ENCODE measurements around the gene FLAD1. TPM values are rescaled to one million over a fixed set of nuclear protein-coding genes. Genes with fewer than 3 reads are reported as not detected.

The FLAD1 gene
- total RNA-seq, 1 donor from 2014 or later, result 69.0 TPM

GRCh38 chr1:155006601-155007101 is 23.5 kb downstream of the FLAD1 start:
- POLR2A ChIA-PET, result interaction anchor here (0.6 to 2.4 kb wide), 8 partner anchors 9 to 70 kb away, joined by 3 to 17 read pairs (median 6); partner anchors contain the start of genes CKS1B, FLAD1 and PMVK

GRCh38 chr1:155007251-155007828 is 24.2 kb downstream of the FLAD1 start:
- CTCF ChIA-PET, result interaction anchor here (1.1 to 1.9 kb wide), 2 partner anchors 10 to 14 kb away, joined by 3 to 11 read pairs; partner anchors contain the start of gene LENEP

More at GRCh38 chr1:155006601-155007101, 23.5 kb downstream of the FLAD1 start:
- CTCF ChIA-PET, result interaction anchor here (0.6 to 1.9 kb wide), 4 partner anchors 10 to 62 kb away, joined by 3 to 11 read pairs (median 3); partner anchors contain the start of gene LENEP
- DNase-seq, result no peak
- H3K27me3 Mint-ChIP-seq, result no peaks in the 10 kb centered on the region
- peak; percentile 29 for ATAC-seq (ENCODE audit: low read depth)
- peaks cover 78% of the 10 kb centered on the region for H3K4me1 Mint-ChIP-seq
- no peaks in the 10 kb centered on the region for H3K9me3 Mint-ChIP-seq
- intact Hi-C loops (cut with micrococcal nuclease), result loop anchor here (1.0 kb wide), 1 partner anchor 11 kb away; no protein-coding TSS in a partner anchor
- H3K27ac Mint-ChIP-seq, result peak overlapping the region; percentile 88
- H3K4me3 Mint-ChIP-seq, result peak overlapping the region; percentile 75
- no peak for TF ChIP-seq CTCF (IDR thresholded peaks at IDR 0.05)
- peaks cover 14% of the 10 kb centered on the region for H3K36me3 Mint-ChIP-seq (ENCODE audit: low read depth)

GRCh38 chr1:155008015-155008941 is 25.1 kb downstream of the FLAD1 start:
- TF ChIP-seq CTCF (IDR thresholded peaks at IDR 0.05), result no peak
- ChIA-PET CTCF (interaction anchor here (1.1 kb wide), 1 partner anchor 15 kb away, joined by 3 read pairs; the partner anchor contains the start of gene LENEP), POLR2A (interaction anchor here (1.1 to 2.4 kb wide), 3 partner anchors 9 to 72 kb away, joined by 3 to 17 read pairs (median 5); partner anchors contain the start of genes CKS1B and PMVK)
- no peaks in the 10 kb centered on the region for H3K9me3 Mint-ChIP-seq
- intact Hi-C loops (cut with micrococcal nuclease), result no loop called here
- ATAC-seq (ENCODE audit: low read depth) (no peak), DNase-seq (no peak)
- H3K27me3 Mint-ChIP-seq, result no peaks in the 10 kb centered on the region
- H3K27ac Mint-ChIP-seq, result no peak overlapping the region
- H3K4me1 Mint-ChIP-seq, result peaks cover 93% of the 10 kb centered on the region
- H3K36me3 Mint-ChIP-seq (ENCODE audit: low read depth), result peaks cover 8% of the 10 kb centered on the region
- no peak overlapping the region for H3K4me3 Mint-ChIP-seq

More at GRCh38 chr1:155007251-155007828, 24.2 kb downstream of the FLAD1 start:
- Mint-ChIP-seq H3K27me3 (no peaks in the 10 kb centered on the region), H3K9me3 (no peaks in the 10 kb centered on the region), H3K4me1 (peaks cover 84% of the 10 kb centered on the region), H3K4me3 (no peak overlapping the region), H3K27ac (no peak overlapping the region), H3K36me3 (ENCODE audit: low read depth) (peaks cover 11% of the 10 kb centered on the region)
- intact Hi-C loops (cut with micrococcal nuclease), result no loop called here
- ATAC-seq (ENCODE audit: low read depth) (no peak), DNase-seq (no peak)
- no peak for TF ChIP-seq CTCF (IDR thresholded peaks at IDR 0.05)
- POLR2A ChIA-PET, result interaction anchor here (0.6 to 2.4 kb wide), 9 partner anchors 8 to 71 kb away, joined by 3 to 17 read pairs (median 5); partner anchors contain the start of genes CKS1B, FLAD1 and PMVK

GRCh38 chr1:155009221-155009711 is 26.1 kb downstream of the FLAD1 start:
- DNase-seq (no peak), ATAC-seq (ENCODE audit: low read depth) (no peak)
- no peaks in the 10 kb centered on the region for H3K9me3 Mint-ChIP-seq
- peaks cover 95% of the 10 kb centered on the region for H3K4me1 Mint-ChIP-seq
- H3K36me3 Mint-ChIP-seq (ENCODE audit: low read depth), result peaks cover 9% of the 10 kb centered on the region
- POLR2A ChIA-PET, result no interaction called here
- no peak overlapping the region for H3K4me3 Mint-ChIP-seq
- intact Hi-C loops (cut with micrococcal nuclease), result no loop called here
- peak overlapping the region; percentile 64 for H3K27ac Mint-ChIP-seq
- no peak for TF ChIP-seq CTCF (IDR thresholded peaks at IDR 0.05)
- CTCF ChIA-PET, result no interaction called here
- H3K27me3 Mint-ChIP-seq, result no peaks in the 10 kb centered on the region

Data from activated B cell treated with CpG ODN at 0.5 μM for 24 hours (primary cell).